Nephron progenitor cell (in vitro differentiated cells): ENCODE results near the gene NCMAP.
"Not testable (repeated sequence)": the region's sequence is repeated elsewhere in the genome, so short reads cannot be mapped to it uniquely, and the experiment has no call there.

Experiments used
- DNase-seq: peaks from one replicate; pipeline ENCODE4 v3.0.0; 2021
- H3K27ac Mint-ChIP-seq: 2 replicates; pipeline ENCODE4 v1.8.0; 2021; ENCODE audit warnings: mild to moderate bottlenecking, moderate library complexity, mixed read lengths
- H3K27me3 Mint-ChIP-seq: 2 replicates; pipeline ENCODE4 v1.8.0; 2021; ENCODE audit warnings: mild to moderate bottlenecking, low read depth, mixed read lengths; ENCODE audit not compliant: poor library complexity
- H3K36me3 Mint-ChIP-seq: 2 replicates; pipeline ENCODE4 v1.8.0; 2021; ENCODE audit warnings: low read depth, mixed read lengths
- H3K4me1 Mint-ChIP-seq: 2 replicates; pipeline ENCODE4 v1.8.0; 2021; ENCODE audit warnings: mixed read lengths
- H3K4me3 Mint-ChIP-seq: 2 replicates; pipeline ENCODE4 v1.8.0; 2021; ENCODE audit warnings: mild to moderate bottlenecking, moderate library complexity, mixed read lengths
- H3K9me3 Mint-ChIP-seq: 2 replicates; pipeline ENCODE4 v1.8.0; 2021; ENCODE audit warnings: mild to moderate bottlenecking, moderate library complexity, mixed read lengths
- TF ChIP-seq, protein P1 (sequence below): fragments of 200-600 bp; sonication (generic); IDR thresholded peaks from 2 replicates; pipeline ENCODE4 v1.5.0; 2021; ENCODE audit warnings: antibody characterized with exemption

The NCMAP gene

DNA sequence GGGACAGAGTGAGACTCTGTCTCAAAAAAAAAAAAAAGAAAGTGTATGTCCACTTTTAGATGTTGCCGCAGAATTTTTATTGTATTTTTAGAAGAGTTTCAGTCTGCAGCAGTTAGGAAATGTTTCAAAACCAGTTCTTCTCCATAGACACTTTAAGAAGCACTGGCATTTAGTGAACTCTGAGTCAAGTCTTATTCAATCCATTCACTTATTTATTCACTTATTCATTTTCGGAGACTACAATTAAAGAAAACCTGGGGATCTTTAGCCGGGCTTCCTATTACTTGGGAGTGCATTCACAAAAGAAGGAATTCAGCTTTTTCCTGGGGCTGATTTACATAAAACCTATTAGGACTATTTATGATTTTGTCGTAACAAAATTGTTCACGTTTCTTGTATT lies 40.9 kb upstream of the NCMAP start:
- peaks cover 12% of the 10 kb centered on the region for H3K4me1 Mint-ChIP-seq
- no peak for DNase-seq
- H3K9me3 Mint-ChIP-seq: peaks cover 7% of the 10 kb centered on the region
- peak overlapping the region; percentile 29 for H3K27ac Mint-ChIP-seq
- TF ChIP-seq, protein P1, sequence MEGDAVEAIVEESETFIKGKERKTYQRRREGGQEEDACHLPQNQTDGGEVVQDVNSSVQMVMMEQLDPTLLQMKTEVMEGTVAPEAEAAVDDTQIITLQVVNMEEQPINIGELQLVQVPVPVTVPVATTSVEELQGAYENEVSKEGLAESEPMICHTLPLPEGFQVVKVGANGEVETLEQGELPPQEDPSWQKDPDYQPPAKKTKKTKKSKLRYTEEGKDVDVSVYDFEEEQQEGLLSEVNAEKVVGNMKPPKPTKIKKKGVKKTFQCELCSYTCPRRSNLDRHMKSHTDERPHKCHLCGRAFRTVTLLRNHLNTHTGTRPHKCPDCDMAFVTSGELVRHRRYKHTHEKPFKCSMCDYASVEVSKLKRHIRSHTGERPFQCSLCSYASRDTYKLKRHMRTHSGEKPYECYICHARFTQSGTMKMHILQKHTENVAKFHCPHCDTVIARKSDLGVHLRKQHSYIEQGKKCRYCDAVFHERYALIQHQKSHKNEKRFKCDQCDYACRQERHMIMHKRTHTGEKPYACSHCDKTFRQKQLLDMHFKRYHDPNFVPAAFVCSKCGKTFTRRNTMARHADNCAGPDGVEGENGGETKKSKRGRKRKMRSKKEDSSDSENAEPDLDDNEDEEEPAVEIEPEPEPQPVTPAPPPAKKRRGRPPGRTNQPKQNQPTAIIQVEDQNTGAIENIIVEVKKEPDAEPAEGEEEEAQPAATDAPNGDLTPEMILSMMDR: no peak
- peaks cover 7% of the 10 kb centered on the region for H3K36me3 Mint-ChIP-seq
- no peak overlapping the region for H3K4me3 Mint-ChIP-seq
- H3K27me3 Mint-ChIP-seq: peaks cover 4% of the 10 kb centered on the region

DNA sequence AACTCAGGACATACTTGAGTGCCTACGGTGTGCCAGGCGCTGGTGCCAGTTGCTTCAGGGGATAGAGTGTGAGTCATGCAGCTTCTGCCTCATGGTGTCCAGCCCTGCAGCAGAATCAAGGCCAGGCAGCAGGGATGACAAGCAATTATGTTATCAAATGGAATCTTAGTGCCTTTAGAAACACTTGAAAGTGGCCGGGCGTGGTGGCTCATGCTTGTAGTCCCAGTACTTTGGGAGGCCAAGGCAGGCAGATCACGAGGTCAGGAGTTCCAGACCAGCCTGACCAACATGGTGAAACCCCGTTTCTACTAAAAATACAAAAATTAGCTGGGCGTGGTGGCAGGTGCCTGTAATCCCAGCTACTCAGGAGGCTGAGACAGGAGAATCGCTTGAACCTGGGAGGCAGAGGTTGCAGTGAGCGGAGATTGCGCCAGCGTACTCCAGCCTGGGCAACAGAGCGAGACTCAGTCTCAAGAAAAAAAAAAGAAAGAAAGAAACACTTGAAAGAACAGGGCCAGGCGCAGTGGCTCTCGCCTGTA lies 40.1 kb upstream of the NCMAP start:
- H3K9me3 Mint-ChIP-seq, H3K4me3 Mint-ChIP-seq, H3K27me3 Mint-ChIP-seq, H3K36me3 Mint-ChIP-seq, DNase-seq, H3K27ac Mint-ChIP-seq: not testable (repeated sequence)
- peaks cover 12% of the 10 kb centered on the region for H3K4me1 Mint-ChIP-seq

DNA sequence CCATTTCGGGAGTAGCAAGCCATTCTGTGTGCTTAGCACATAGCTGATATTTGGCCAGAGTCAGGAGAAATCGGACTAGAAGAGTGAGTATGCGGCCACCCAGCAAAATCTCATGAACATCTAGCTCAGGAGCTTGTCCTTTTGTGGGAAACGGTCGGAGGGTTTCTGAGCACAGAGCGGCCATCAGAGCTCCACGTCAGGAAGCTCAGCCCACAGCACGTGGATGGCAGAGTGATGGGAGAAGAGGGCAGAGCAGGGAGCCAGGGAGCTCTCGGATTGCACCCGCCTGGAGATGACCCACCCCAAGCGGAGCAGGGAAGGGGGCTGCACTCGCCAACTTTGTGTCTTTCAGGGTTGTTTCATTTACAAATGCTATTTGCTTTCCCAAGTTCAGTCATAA lies 39.4 kb upstream of the NCMAP start:
- H3K9me3 Mint-ChIP-seq: no peaks in the 10 kb centered on the region
- DNase-seq: no peak
- TF ChIP-seq, protein P1: no peak
- H3K36me3 Mint-ChIP-seq: no peaks in the 10 kb centered on the region
- peaks cover 11% of the 10 kb centered on the region for H3K4me1 Mint-ChIP-seq
- no peak overlapping the region for H3K4me3 Mint-ChIP-seq
- peaks cover 4% of the 10 kb centered on the region for H3K27me3 Mint-ChIP-seq
- H3K27ac Mint-ChIP-seq: no peak overlapping the region

DNA sequence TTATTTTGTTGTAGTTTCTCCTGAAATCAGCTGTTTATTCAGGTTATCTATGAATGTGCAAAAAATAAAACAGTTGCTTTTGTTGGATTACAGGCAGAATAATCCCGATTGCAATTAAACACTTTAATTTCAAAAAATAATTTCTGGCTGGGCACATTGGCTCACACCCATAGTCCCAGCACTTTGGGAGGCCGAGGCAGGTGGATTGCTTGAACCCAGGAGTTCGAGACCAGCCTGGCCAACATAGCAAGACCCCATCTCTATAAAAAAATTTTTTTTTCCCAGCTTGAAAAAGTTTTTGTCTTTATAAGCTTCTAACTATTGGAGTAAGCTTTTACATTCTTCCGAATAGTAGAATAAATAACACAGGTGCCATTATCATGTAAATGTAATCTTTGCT lies 38.0 kb upstream of the NCMAP start:
- no peak overlapping the region for H3K27ac Mint-ChIP-seq
- H3K4me1 Mint-ChIP-seq: peaks cover 7% of the 10 kb centered on the region
- no peaks in the 10 kb centered on the region for H3K36me3 Mint-ChIP-seq
- DNase-seq: no peak
- TF ChIP-seq, protein P1: no peak
- H3K27me3 Mint-ChIP-seq: peaks cover 4% of the 10 kb centered on the region
- no peak overlapping the region for H3K4me3 Mint-ChIP-seq
- no peaks in the 10 kb centered on the region for H3K9me3 Mint-ChIP-seq

DNA sequence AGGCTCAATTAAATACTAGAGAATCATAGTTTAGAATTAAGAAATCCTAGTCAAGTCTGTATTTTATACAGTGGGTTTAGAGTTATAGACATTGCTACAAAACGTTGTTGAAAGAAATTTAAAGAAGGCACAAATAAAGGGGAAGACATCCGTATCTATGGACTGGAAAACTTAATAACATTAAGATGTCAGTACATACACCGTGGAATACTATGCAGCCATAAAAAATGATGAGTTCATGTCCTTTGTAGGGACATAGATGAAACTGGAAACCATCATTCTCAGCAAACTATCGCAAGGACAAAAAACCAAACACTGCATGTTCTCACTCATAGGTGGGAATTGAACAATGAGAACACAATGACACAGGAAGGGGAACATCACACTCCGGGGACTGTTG lies 35.6 kb upstream of the NCMAP start:
- H3K36me3 Mint-ChIP-seq, H3K9me3 Mint-ChIP-seq, DNase-seq, H3K27ac Mint-ChIP-seq, H3K27me3 Mint-ChIP-seq, H3K4me3 Mint-ChIP-seq: not testable (repeated sequence)
- peaks cover 17% of the 10 kb centered on the region for H3K4me1 Mint-ChIP-seq

DNA sequence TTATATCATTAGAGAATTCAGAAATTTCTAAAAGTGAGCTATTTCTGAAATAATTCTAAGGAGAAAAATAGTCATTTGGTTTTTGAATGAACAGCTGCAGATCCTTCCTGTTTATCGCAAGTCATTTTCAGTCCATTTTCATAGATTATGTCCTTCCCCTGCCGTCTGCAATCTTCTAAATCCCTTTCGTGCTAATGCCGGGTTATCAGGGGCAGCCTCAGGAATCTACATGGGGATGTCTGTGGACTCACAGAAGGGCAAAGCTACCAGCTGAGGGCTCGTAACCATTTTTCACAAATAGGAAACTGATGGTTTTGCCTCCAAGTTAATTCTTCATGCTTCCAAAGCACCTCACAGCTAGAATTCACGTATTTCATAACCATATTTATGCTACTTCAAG lies 30.3 kb upstream of the NCMAP start:
- Mint-ChIP-seq H3K36me3 (no peaks in the 10 kb centered on the region), H3K27me3 (peaks cover 8% of the 10 kb centered on the region), H3K9me3 (no peaks in the 10 kb centered on the region), H3K4me1 (peaks cover 10% of the 10 kb centered on the region), H3K4me3 (no peak overlapping the region), H3K27ac (no peak overlapping the region)
- no peak for DNase-seq
- TF ChIP-seq, protein P1: no peak

DNA sequence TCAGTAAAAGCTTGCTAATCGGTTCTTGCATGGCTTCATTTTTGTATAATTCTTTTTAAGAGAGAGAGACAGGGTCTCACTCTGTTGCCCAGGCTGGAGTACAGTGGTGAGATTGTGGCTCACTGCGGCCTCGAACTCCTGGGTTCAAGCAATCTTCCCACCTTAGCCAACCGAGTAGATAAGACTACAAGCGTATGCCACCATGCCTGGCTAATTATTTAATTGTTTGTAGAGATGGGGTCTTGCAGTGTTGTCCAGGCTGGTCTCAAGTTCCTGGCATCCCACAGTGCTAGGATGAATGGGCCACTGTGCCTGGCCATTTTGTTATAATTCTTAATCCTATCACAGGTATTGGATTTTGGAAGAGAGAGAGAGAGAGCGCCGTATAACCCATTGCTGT lies 29.8 kb upstream of the NCMAP start:
- Mint-ChIP-seq H3K4me1 (peaks cover 10% of the 10 kb centered on the region), H3K4me3 (no peak overlapping the region), H3K27ac (no peak overlapping the region), H3K36me3 (no peaks in the 10 kb centered on the region), H3K27me3 (peaks cover 8% of the 10 kb centered on the region), H3K9me3 (no peaks in the 10 kb centered on the region)
- TF ChIP-seq, protein P1: no peak
- no peak for DNase-seq
